T-helper 17 cell (primary cell): ENCODE measurements around the gene SRRT. TPM values are rescaled to one million over a fixed set of nuclear protein-coding genes. Genes with fewer than 3 reads are reported as not detected.
A peak's percentile ranks its signal among the peaks of the same experiment; 100 is the strongest.

ENCODE experiments used
- ATAC-seq: fragments of 150-1000 bp; cut with Tn5 transposase; 2 replicates; pipeline ENCODE4 v1.10.0; 2021; ENCODE audit warnings: mild to moderate bottlenecking, moderate library complexity
- DNase-seq, 3 donors: peaks; one replicate each; pipeline versions ENCODE4 v3.0.0 to v3.0.0-alpha.2; 2020 to 2021
- H3K9me3 ChIP-seq: one replicate; pipeline ENCODE4 v1.7.0; 2013; ENCODE audit warnings: low read length, mild to moderate bottlenecking; ENCODE audit not compliant: control insufficient read depth, poor library complexity, severe bottlenecking
- H3K27ac Mint-ChIP-seq: one replicate; pipeline ENCODE4 v1.8.0; 2022; ENCODE audit warnings: mild to moderate bottlenecking, moderate library complexity, mixed read lengths
- H3K27me3 Mint-ChIP-seq: one replicate; pipeline ENCODE4 v1.8.0; 2022; ENCODE audit warnings: mixed read lengths
- H3K36me3 Mint-ChIP-seq: one replicate; pipeline ENCODE4 v1.8.0; 2022; ENCODE audit warnings: low read depth, mixed read lengths
- H3K4me1 Mint-ChIP-seq: one replicate; pipeline ENCODE4 v1.8.0; 2022; ENCODE audit warnings: mild to moderate bottlenecking, mixed read lengths
- H3K4me3 Mint-ChIP-seq: one replicate; pipeline ENCODE4 v1.8.0; 2022; ENCODE audit warnings: mild to moderate bottlenecking, moderate library complexity, mixed read lengths
- total RNA-seq, 4 donors: library from RNA in 2 of 4; stranded (reverse) in 2 of 4; gene quantifications; one replicate each; pipeline ENCODE4 v1.2.3 and lab custom pipeline; 2022 to 2026

The SRRT gene
- total RNA-seq, 2 donors from 2014 or later, result 246 to 255 TPM

GRCh38 chr7:100880645-100881044 is 5.7 kb downstream of the SRRT start:
- peaks cover 15% of the 10 kb centered on the region for H3K36me3 Mint-ChIP-seq
- no peak for DNase-seq
- H3K27me3 Mint-ChIP-seq, result no peaks in the 10 kb centered on the region
- peaks cover 44% of the 10 kb centered on the region for H3K4me1 Mint-ChIP-seq
- no peaks in the 10 kb centered on the region for H3K9me3 ChIP-seq
- no peak for ATAC-seq
- no peak overlapping the region for H3K27ac Mint-ChIP-seq
- no peak overlapping the region for H3K4me3 Mint-ChIP-seq

- H3K4me3 Mint-ChIP-seq, result peak overlapping the region; percentile 21
- peaks cover 20% of the 10 kb centered on the region for H3K36me3 Mint-ChIP-seq
- H3K27ac Mint-ChIP-seq, result no peak overlapping the region
- ATAC-seq (no peak), DNase-seq (no peak)
- H3K27me3 Mint-ChIP-seq, result no peaks in the 10 kb centered on the region
- no peaks in the 10 kb centered on the region for H3K9me3 ChIP-seq
- H3K4me1 Mint-ChIP-seq, result peaks cover 42% of the 10 kb centered on the region
Measured at GRCh38 chr7:100881136-100881535, 6.2 kb downstream of the SRRT start.

GRCh38 chr7:100882201-100882600 is 7.3 kb downstream of the SRRT start:
- no peak for DNase-seq
- H3K27me3 Mint-ChIP-seq, result no peaks in the 10 kb centered on the region
- H3K4me3 Mint-ChIP-seq, result no peak overlapping the region
- H3K36me3 Mint-ChIP-seq, result peaks cover 23% of the 10 kb centered on the region
- ATAC-seq, result no peak
- peaks cover 43% of the 10 kb centered on the region for H3K4me1 Mint-ChIP-seq
- H3K27ac Mint-ChIP-seq, result peak overlapping the region; percentile 8
- no peaks in the 10 kb centered on the region for H3K9me3 ChIP-seq

- DNase-seq (no peak), ATAC-seq (no peak)
- Mint-ChIP-seq H3K27me3 (no peaks in the 10 kb centered on the region), H3K4me1 (peaks cover 48% of the 10 kb centered on the region), H3K27ac (no peak overlapping the region), H3K4me3 (no peak overlapping the region), H3K36me3 (peaks cover 24% of the 10 kb centered on the region)
- H3K9me3 ChIP-seq, result no peaks in the 10 kb centered on the region
Measured at GRCh38 chr7:100882785-100883526, 8.1 kb downstream of the SRRT start.

- DNase-seq, result no peak
- H3K9me3 ChIP-seq, result no peaks in the 10 kb centered on the region
- H3K4me3 Mint-ChIP-seq, result peak overlapping the region; percentile 76
- H3K27me3 Mint-ChIP-seq, result no peaks in the 10 kb centered on the region
- H3K36me3 Mint-ChIP-seq, result peaks cover 26% of the 10 kb centered on the region
- H3K27ac Mint-ChIP-seq, result no peak overlapping the region
- peaks cover 42% of the 10 kb centered on the region for H3K4me1 Mint-ChIP-seq
- ATAC-seq, result peak; percentile 5
Measured at GRCh38 chr7:100884736-100885439, 10.0 kb downstream of the SRRT start.

GRCh38 chr7:100885440-100886141 is 10.7 kb downstream of the SRRT start:
- H3K9me3 ChIP-seq, result no peaks in the 10 kb centered on the region
- peaks cover 24% of the 10 kb centered on the region for H3K36me3 Mint-ChIP-seq
- peak overlapping the region; percentile 43 for H3K4me3 Mint-ChIP-seq
- H3K27me3 Mint-ChIP-seq, result no peaks in the 10 kb centered on the region
- ATAC-seq, result no peak
- H3K27ac Mint-ChIP-seq, result no peak overlapping the region
- peaks cover 44% of the 10 kb centered on the region for H3K4me1 Mint-ChIP-seq
- DNase-seq, result no peak

GRCh38 chr7:100886142-100886935 is 11.4 kb downstream of the SRRT start:
- DNase-seq (no peak), ATAC-seq (no peak)
- peaks cover 24% of the 10 kb centered on the region for H3K36me3 Mint-ChIP-seq
- H3K4me1 Mint-ChIP-seq, result peaks cover 46% of the 10 kb centered on the region
- H3K9me3 ChIP-seq, result no peaks in the 10 kb centered on the region
- peaks cover 4% of the 10 kb centered on the region for H3K27me3 Mint-ChIP-seq
- peak overlapping the region; percentile 91 for H3K27ac Mint-ChIP-seq
- peak overlapping the region; percentile 43 for H3K4me3 Mint-ChIP-seq

- peaks cover 24% of the 10 kb centered on the region for H3K36me3 Mint-ChIP-seq
Measured at GRCh38 chr7:100886936-100887515, 12.1 kb downstream of the SRRT start.

GRCh38 chr7:100887516-100888290 is 12.8 kb downstream of the SRRT start:
- Mint-ChIP-seq H3K27ac (peak overlapping the region; percentile 91), H3K27me3 (peaks cover 17% of the 10 kb centered on the region), H3K4me1 (peaks cover 49% of the 10 kb centered on the region), H3K4me3 (peak overlapping the region; percentile 90), H3K36me3 (peaks cover 24% of the 10 kb centered on the region)
- no peaks in the 10 kb centered on the region for H3K9me3 ChIP-seq
- ATAC-seq (peak; percentile 50), DNase-seq (peak in 1 of 3 donors; percentile 46)

More at GRCh38 chr7:100886936-100887515, 12.1 kb downstream of the SRRT start:
- H3K9me3 ChIP-seq, result no peaks in the 10 kb centered on the region
- H3K27ac Mint-ChIP-seq, result peak overlapping the region; percentile 91
- DNase-seq (no peak), ATAC-seq (no peak)
- H3K27me3 Mint-ChIP-seq, result peaks cover 11% of the 10 kb centered on the region
- H3K4me1 Mint-ChIP-seq, result peaks cover 48% of the 10 kb centered on the region
- H3K4me3 Mint-ChIP-seq, result peak overlapping the region; percentile 90

GRCh38 chr7:100888291-100888987 is 13.5 kb downstream of the SRRT start:
- peaks cover 45% of the 10 kb centered on the region for H3K4me1 Mint-ChIP-seq
- ATAC-seq (no peak), DNase-seq (no peak)
- peak overlapping the region; percentile 91 for H3K27ac Mint-ChIP-seq
- H3K36me3 Mint-ChIP-seq, result peaks cover 24% of the 10 kb centered on the region
- H3K4me3 Mint-ChIP-seq, result peak overlapping the region; percentile 90
- H3K9me3 ChIP-seq, result no peaks in the 10 kb centered on the region
- H3K27me3 Mint-ChIP-seq, result peaks cover 21% of the 10 kb centered on the region

- peaks cover 46% of the 10 kb centered on the region for H3K4me1 Mint-ChIP-seq
- H3K4me3 Mint-ChIP-seq, result peak within 1 kb of the TSS; percentile 90
- no peak for DNase-seq
- H3K27ac Mint-ChIP-seq, result peak within 1 kb of the TSS; percentile 91
- ATAC-seq, result no peak
- peaks cover 23% of the 10 kb centered on the region for H3K36me3 Mint-ChIP-seq
- H3K27me3 Mint-ChIP-seq, result peaks cover 21% of the 10 kb centered on the region
- H3K9me3 ChIP-seq, result no peaks in the 10 kb centered on the region
Measured at GRCh38 chr7:100888988-100889750, 14.3 kb downstream of the SRRT start, which contains the start of gene UFSP1. TSS of gene UFSP1 (minus strand) at chr7:100889715. CDS start at chr7:100889271, 444 bp downstream.
